Tibial artery (tissue), 4 donors: Measurements from ENCODE around the gene PAQR7.

Experiments used
- DNase-seq, 2 donors: peaks; one replicate each; pipeline ENCODE4 v3.0.0-alpha.2; 2019
- H3K27ac ChIP-seq, 2 donors: fragments of 200-600 bp; sonication (generic) in 1 of 2; 1 replicate in 1 of 2; 2 replicates in 1 of 2; pipeline ENCODE4 v1.5.1; 2018 to 2019; ENCODE audit warnings: mild to moderate bottlenecking in 1 of 2
- H3K27me3 ChIP-seq, 2 donors: fragments of 200-600 bp; sonication (generic) in 1 of 2; one replicate each; pipeline versions ENCODE4 v1.5.1 to v1.6.0; 2016 to 2019
- H3K36me3 ChIP-seq, 3 donors: fragments of 200-600 bp; sonication (generic) in 2 of 3; one replicate each; pipeline ENCODE4 v1.5.1; 2016 to 2019; ENCODE audit warnings: mild to moderate bottlenecking in 2 of 3
- H3K4me1 ChIP-seq, 4 donors: fragments of 200-600 bp; sonication (generic) in 2 of 4; 1 replicate in 3 of 4; 2 replicates in 1 of 4; pipeline ENCODE4 v1.5.1; 2016 to 2019
- H3K4me3 ChIP-seq, 2 donors: fragments of 200-600 bp; sonication (generic) in 1 of 2; 1 replicate in 1 of 2; 2 replicates in 1 of 2; pipeline ENCODE4 v1.5.1; 2018 to 2019; ENCODE audit warnings: mild to moderate bottlenecking in 2 of 2
- H3K9me3 ChIP-seq, 3 donors: fragments of 200-600 bp; sonication (generic) in 1 of 3; one replicate each; pipeline ENCODE4 v1.5.1; 2016 to 2019
- CTCF ChIP-seq, 2 experiments: fragments of 200-600 bp in 1 of 2; fragments of 450-650 bp in 1 of 2; IDR thresholded peaks; one replicate each; pipeline ENCODE4 v1.5.1; 2017 to 2019; ENCODE audit warnings: antibody characterized with exemption in 2 of 2, mild to moderate bottlenecking in 1 of 2, moderate library complexity in 1 of 2
- intact Hi-C: fragments of 100-400 bp; cut with DNase I; formaldehyde crosslinking; loops from one replicate; pipeline ENCODE4 v1.15.0; 2023; ENCODE audit warnings: low total_unique reads

Gene PAQR7

GRCh38 chr1:25899792-25900191, 24.3 kb upstream of the PAQR7 start:
- Histone ChIP-seq H3K27ac (no peak overlapping the region), H3K4me3 (no peak overlapping the region), H3K9me3 (no peaks in the 10 kb centered on the region), H3K4me1 (peaks cover 0 to 18% (median 16%) of the 10 kb centered on the region in 4 donors), H3K27me3 (no peaks in the 10 kb centered on the region), H3K36me3 (peaks cover 0 to 29% (median 4%) of the 10 kb centered on the region in 3 donors)
- intact Hi-C loops, result loop anchor here (2.0 kb wide), 1 partner anchor 101 kb away; no protein-coding TSS in a partner anchor
- no peak for TF ChIP-seq CTCF (IDR thresholded peaks at IDR 0.05)
- no peak for DNase-seq

DNA sequence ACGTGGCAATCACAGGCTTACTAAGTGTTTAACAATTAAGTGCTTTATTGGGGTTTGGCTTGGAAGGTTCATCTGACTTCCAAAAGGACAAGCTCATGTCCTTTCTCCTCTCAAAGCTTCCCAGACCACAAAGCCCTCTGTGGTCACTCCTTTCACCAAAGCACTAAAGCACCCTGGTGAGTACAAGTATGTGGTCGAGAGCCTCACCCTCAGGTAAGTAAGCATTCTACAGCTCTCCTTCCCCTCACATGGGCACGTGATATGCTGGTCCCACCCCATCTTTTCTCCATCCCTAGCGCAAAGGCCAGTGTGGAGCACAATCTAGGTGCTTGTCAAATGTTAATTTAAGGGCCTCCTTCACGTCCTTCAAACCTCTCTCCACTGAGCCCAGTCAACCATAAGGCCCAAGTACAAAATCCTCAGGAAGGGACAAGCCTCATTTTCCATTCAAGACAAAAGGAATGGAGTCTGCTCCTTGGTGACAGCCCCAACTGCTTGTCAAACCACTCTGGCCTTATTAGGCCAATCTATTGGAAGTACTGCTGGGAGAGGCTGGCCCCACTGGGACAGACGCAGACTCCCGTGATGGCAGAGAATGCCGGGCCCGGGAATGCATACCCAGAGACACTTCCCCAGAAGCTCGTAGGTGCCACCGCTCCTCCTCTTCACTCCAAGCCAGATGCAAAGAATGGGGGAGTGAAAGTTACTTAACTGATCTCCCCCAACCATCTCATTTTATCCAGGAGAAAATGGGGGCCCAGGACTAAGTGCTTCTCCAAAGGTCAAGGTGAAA, 22.9 kb upstream of the PAQR7 start:
- no peak overlapping the region for H3K27ac ChIP-seq
- H3K9me3 ChIP-seq, result no peaks in the 10 kb centered on the region
- no peak for TF ChIP-seq CTCF (IDR thresholded peaks at IDR 0.05)
- peaks cover 0 to 28% (median 4%) of the 10 kb centered on the region in 3 donors for H3K36me3 ChIP-seq
- H3K4me3 ChIP-seq, result no peak overlapping the region
- intact Hi-C loops, result loop anchor here (2.0 kb wide), 1 partner anchor 102 kb away; no protein-coding TSS in a partner anchor
- H3K27me3 ChIP-seq, result no peaks in the 10 kb centered on the region
- H3K4me1 ChIP-seq, result peaks cover 0 to 11% (median 6%) of the 10 kb centered on the region in 4 donors
- peak in 1 of 2 donors; percentile 29 for DNase-seq

DNA sequence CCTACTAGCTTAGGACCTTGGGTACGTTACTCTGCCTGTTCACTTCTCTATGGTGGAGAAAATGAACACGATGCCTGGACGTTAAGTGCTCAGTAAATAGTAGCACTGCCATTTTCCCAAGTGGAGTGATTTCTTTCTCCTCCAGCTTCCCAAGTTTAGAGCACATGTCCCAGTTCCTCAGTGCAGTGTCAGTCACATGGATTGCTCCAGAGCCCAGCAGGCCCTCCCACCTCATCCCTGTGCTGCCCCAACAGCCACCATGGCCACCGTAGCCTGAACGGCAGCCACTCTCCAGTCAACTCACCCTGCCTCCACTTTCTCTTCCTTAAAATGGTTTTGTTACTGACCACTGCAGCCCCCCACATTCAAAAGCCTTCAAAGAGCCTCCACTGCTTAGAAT, 22.2 kb upstream of the PAQR7 start:
- peaks cover 0 to 18% (median 7%) of the 10 kb centered on the region in 4 donors for H3K4me1 ChIP-seq

DNA sequence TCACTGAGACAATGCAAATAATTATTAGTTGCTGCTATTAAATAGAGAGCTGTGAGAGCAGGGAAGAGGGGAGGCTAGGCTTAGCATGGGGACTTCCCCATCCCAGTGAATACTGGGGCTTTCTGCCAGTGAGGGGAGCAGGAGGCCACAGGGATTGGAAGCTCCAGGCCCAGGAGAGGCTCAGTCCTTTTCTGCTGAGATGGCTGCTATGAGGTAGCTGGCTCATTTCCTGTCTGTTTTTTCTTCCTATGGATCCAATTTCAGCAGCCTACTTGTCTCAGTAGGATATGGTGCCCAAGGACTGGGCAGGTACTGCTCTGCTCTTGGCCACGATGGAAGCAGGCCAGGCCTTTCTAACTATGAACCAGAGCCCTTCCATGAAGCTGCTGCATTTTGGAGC, 20.8 kb upstream of the PAQR7 start:
- intact Hi-C loops, result no loop called here
- Histone ChIP-seq H3K27ac (no peak overlapping the region), H3K4me1 (peaks cover 0 to 30% (median 16%) of the 10 kb centered on the region in 4 donors), H3K36me3 (peaks cover 0 to 22% (median 4%) of the 10 kb centered on the region in 3 donors), H3K9me3 (no peaks in the 10 kb centered on the region), H3K4me3 (no peak overlapping the region), H3K27me3 (no peaks in the 10 kb centered on the region)
- no peak for TF ChIP-seq CTCF (IDR thresholded peaks at IDR 0.05)
- peak in 1 of 2 donors; percentile 3 for DNase-seq

More for the DNA sequence above, 22.2 kb upstream of the PAQR7 start:
- no peak overlapping the region for H3K4me3 ChIP-seq
- H3K27ac ChIP-seq, result no peak overlapping the region
- TF ChIP-seq CTCF (IDR thresholded peaks at IDR 0.05), result no peak
- no peaks in the 10 kb centered on the region for H3K9me3 ChIP-seq
- no peaks in the 10 kb centered on the region for H3K27me3 ChIP-seq
- H3K36me3 ChIP-seq, result peaks cover 0 to 24% (median 4%) of the 10 kb centered on the region in 3 donors
- intact Hi-C loops, result loop anchor here (2.0 kb wide), 1 partner anchor 103 kb away; no protein-coding TSS in a partner anchor
- no peak for DNase-seq

- intact Hi-C loops, result no loop called here
- H3K36me3 ChIP-seq, result peaks cover 0 to 14% (median 4%) of the 10 kb centered on the region in 3 donors
- no peaks in the 10 kb centered on the region for H3K27me3 ChIP-seq
- peak; percentile 85 to 94 for DNase-seq
- peak; percentile 96 to 99 for TF ChIP-seq CTCF (IDR thresholded peaks at IDR 0.05)
- peaks cover 0 to 30% (median 16%) of the 10 kb centered on the region in 4 donors for H3K4me1 ChIP-seq
- H3K9me3 ChIP-seq, result no peaks in the 10 kb centered on the region
- H3K4me3 ChIP-seq, result no peak overlapping the region
- no peak overlapping the region for H3K27ac ChIP-seq
Measured at GRCh38 chr1:25895365-25895990, 20.0 kb upstream of the PAQR7 start.
